T-helper 17 cell (primary cell): ENCODE data around the gene PIGA. TPM values are rescaled to one million over a fixed set of nuclear protein-coding genes. Genes with fewer than 3 reads are reported as not detected.
A peak's percentile ranks its signal among the peaks of the same experiment; 100 is the strongest.

Experiments used
- ATAC-seq: fragments of 150-1000 bp; cut with Tn5 transposase; 2 replicates; pipeline ENCODE4 v1.10.0; 2021; ENCODE audit warnings: mild to moderate bottlenecking, moderate library complexity
- DNase-seq, 3 donors: peaks; one replicate each; pipeline versions ENCODE4 v3.0.0 to v3.0.0-alpha.2; 2020 to 2021
- H3K9me3 ChIP-seq: one replicate; pipeline ENCODE4 v1.7.0; 2013; ENCODE audit warnings: low read length, mild to moderate bottlenecking; ENCODE audit not compliant: control insufficient read depth, poor library complexity, severe bottlenecking
- H3K27ac Mint-ChIP-seq: one replicate; pipeline ENCODE4 v1.8.0; 2022; ENCODE audit warnings: mild to moderate bottlenecking, moderate library complexity, mixed read lengths
- H3K27me3 Mint-ChIP-seq: one replicate; pipeline ENCODE4 v1.8.0; 2022; ENCODE audit warnings: mixed read lengths
- H3K36me3 Mint-ChIP-seq: one replicate; pipeline ENCODE4 v1.8.0; 2022; ENCODE audit warnings: low read depth, mixed read lengths
- H3K4me1 Mint-ChIP-seq: one replicate; pipeline ENCODE4 v1.8.0; 2022; ENCODE audit warnings: mild to moderate bottlenecking, mixed read lengths
- H3K4me3 Mint-ChIP-seq: one replicate; pipeline ENCODE4 v1.8.0; 2022; ENCODE audit warnings: mild to moderate bottlenecking, moderate library complexity, mixed read lengths
- total RNA-seq, 4 donors: library from RNA in 2 of 4; stranded (reverse) in 2 of 4; gene quantifications; one replicate each; pipeline ENCODE4 v1.2.3 and lab custom pipeline; 2022 to 2026

Gene PIGA
- total RNA-seq (100 to 1,000 TPM; 111 to 122 TPM), total RNA-seq (lab: John Stamatoyannopoulos, UW) (27.7 to 136 reads per million in 2 donors)

- no peaks in the 10 kb centered on the region for H3K9me3 ChIP-seq
- ATAC-seq: peak; percentile 91
These were observed at the start of gene PIGA for GRCh38 chrX:15335135-15336022. PIGA (minus strand) TSS chrX:15335523; CDS start chrX:15331930, 3,593 bp downstream.

DNA sequence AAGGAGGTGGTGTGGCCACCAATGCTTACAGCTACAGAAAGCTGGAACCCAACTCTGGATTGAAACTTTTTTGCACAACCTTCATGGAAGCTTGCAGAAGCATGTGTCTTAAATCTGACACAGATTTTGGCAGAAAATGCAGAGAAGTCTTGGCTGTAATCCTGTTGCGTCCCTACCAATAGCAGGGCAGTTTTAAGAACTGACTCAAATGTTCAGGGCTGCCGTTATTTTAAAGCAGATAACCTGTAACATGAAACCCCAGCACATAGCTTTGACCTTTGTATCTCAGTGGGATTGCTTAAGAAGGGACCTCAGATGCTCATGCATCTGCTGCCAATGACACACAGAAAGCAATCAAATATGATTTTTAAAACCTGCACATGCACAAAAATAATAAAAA is 49.0 kb upstream of the PIGA start, which contains the start of gene VEGFD:
VEGFD (minus strand) TSS at position 110 of the 400 bp plus-strand sequence. CDS start 467 bp downstream, outside the sequence.
- ATAC-seq (no peak), DNase-seq (no peak)
- H3K9me3 ChIP-seq: no peaks in the 10 kb centered on the region
- Mint-ChIP-seq H3K27ac (no peak within 1 kb of the TSS), H3K27me3 (peaks cover 6% of the 10 kb centered on the region), H3K36me3 (no peaks in the 10 kb centered on the region), H3K4me1 (no peaks in the 10 kb centered on the region), H3K4me3 (no peak within 1 kb of the TSS)

More at GRCh38 chrX:15335135-15336022, at the start of gene PIGA:
- peak within 1 kb of the TSS; percentile 94 for H3K27ac Mint-ChIP-seq
- H3K4me1 Mint-ChIP-seq: peaks cover 16% of the 10 kb centered on the region
- peak; percentile 77 to 85 (median 84) for DNase-seq
- no peaks in the 10 kb centered on the region for H3K36me3 Mint-ChIP-seq
- H3K27me3 Mint-ChIP-seq: peaks cover 8% of the 10 kb centered on the region
- peak within 1 kb of the TSS; percentile 92 for H3K4me3 Mint-ChIP-seq

GRCh38 chrX:15382813-15383212 is 47.5 kb upstream of the PIGA start:
- no peak overlapping the region for H3K4me3 Mint-ChIP-seq
- peaks cover 12% of the 10 kb centered on the region for H3K27me3 Mint-ChIP-seq
- no peak overlapping the region for H3K27ac Mint-ChIP-seq
- no peak for ATAC-seq
- no peaks in the 10 kb centered on the region for H3K4me1 Mint-ChIP-seq
- no peaks in the 10 kb centered on the region for H3K9me3 ChIP-seq
- no peaks in the 10 kb centered on the region for H3K36me3 Mint-ChIP-seq
- DNase-seq: no peak

DNA sequence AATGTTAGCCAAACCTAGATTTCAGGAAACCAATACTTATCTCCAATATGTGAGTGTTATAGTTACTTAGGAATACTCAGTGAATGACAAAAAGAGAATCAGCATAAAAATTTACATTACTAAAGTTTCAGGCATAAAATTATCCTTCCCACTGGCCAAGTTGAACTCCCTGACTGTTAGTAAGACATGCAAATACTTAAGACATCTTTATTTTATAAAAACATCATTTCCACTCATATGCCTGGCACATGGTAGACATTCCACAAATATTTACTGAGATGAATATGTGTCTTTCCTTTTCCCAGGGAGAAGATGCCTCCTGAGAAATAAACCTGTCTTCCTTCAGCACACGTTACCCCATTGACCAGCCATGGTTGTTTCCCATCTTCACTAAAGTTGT is 41.6 kb upstream of the PIGA start:
- Mint-ChIP-seq H3K4me1 (no peaks in the 10 kb centered on the region), H3K4me3 (no peak overlapping the region), H3K27ac (no peak overlapping the region), H3K36me3 (no peaks in the 10 kb centered on the region), H3K27me3 (peaks cover 10% of the 10 kb centered on the region)
- no peak for DNase-seq
- ATAC-seq: no peak
- H3K9me3 ChIP-seq: no peaks in the 10 kb centered on the region

DNA sequence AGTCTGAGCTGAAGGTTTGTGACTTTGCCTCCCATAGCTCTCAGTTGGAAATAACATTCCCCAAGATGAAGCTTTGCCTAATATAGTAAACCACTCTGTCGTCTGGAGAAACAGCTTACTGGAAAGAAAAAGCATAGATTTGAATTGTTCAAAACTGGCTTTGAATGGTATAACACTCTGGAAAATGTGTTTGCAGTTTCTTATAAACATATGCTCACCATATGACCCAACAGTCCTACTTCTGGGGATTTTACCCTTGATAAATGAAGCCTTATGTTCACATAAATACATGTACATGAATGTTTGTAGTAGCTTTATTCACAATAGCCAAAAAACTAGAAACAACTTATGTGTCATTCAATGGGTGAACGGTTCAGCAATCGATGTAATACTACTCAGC is 38.7 kb upstream of the PIGA start:
- H3K36me3 Mint-ChIP-seq: no peaks in the 10 kb centered on the region
- ATAC-seq (no peak), DNase-seq (no peak)
- peaks cover 13% of the 10 kb centered on the region for H3K27me3 Mint-ChIP-seq
- no peaks in the 10 kb centered on the region for H3K9me3 ChIP-seq
- no peaks in the 10 kb centered on the region for H3K4me1 Mint-ChIP-seq
- H3K27ac Mint-ChIP-seq: no peak overlapping the region
- H3K4me3 Mint-ChIP-seq: no peak overlapping the region

DNA sequence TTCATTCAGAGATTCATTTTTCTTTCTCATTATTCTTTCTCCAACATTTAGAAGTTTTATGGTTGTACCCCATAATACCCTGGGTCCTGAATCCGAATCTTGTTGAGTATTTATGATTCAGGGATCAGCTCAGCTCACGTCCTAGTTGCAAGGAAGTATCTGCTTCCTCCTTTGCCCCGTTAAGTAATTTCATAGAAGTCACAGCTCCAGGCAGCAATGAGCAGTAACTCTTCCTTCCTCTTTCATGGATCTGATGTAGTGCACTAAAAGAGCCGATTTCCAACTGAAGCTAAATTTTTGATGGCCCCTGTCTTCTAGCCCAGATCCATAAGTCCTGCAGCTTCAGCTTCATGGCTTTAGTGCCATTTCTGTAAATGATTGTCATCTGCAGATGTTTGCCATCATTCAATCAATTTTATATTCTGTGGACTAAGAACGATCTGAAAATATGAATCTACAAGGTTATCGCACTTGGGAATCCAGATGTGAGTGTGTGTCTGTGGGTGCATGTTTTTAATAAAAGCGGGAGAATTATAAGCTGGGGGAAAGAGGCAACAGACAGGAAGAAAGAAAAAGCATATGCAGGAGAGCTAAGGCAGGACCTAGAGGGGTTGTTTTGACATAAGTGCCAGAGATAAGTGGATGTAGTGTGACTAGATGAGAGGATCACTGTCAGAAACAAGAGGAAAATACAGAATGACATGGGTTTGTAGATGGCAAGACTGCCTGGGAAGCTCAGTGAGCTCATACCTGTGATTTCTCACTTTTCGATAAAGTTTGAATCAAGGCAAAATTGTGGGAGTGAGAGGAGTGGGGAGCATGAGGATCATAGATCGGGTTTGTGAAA is 31.4 kb upstream of the PIGA start:
- ATAC-seq (no peak), DNase-seq (no peak)
- no peaks in the 10 kb centered on the region for H3K36me3 Mint-ChIP-seq
- H3K4me1 Mint-ChIP-seq: no peaks in the 10 kb centered on the region
- no peaks in the 10 kb centered on the region for H3K9me3 ChIP-seq
- no peak overlapping the region for H3K4me3 Mint-ChIP-seq
- H3K27ac Mint-ChIP-seq: no peak overlapping the region
- peaks cover 34% of the 10 kb centered on the region for H3K27me3 Mint-ChIP-seq

- Mint-ChIP-seq H3K4me1 (no peaks in the 10 kb centered on the region), H3K36me3 (no peaks in the 10 kb centered on the region), H3K27me3 (peaks cover 14% of the 10 kb centered on the region), H3K4me3 (no peak overlapping the region), H3K27ac (no peak overlapping the region)
- DNase-seq (no peak), ATAC-seq (no peak)
- no peaks in the 10 kb centered on the region for H3K9me3 ChIP-seq
These were observed 24.4 kb upstream of the PIGA start for GRCh38 chrX:15359701-15360100.

DNA sequence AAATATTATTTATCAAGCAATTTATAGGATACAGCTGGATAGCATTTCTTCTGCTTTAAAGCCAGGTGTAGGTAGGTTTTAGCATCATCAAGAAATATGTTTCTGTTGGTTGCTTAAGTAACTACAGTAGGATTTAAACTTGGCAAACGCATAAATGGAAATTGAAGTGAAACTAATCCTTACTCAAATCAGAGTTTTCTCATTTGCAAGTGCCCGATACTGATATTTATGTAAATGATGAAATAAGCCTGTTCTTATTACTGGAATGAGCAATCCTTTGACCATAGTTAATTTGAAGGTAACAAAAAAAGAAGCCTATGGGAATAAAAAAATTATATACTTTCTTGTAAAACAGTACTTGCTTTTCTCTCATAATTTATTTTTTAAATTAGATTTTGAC is 23.2 kb upstream of the PIGA start:
- H3K36me3 Mint-ChIP-seq: no peaks in the 10 kb centered on the region

GRCh38 chrX:15356444-15356843 is 21.1 kb upstream of the PIGA start:
- H3K27ac Mint-ChIP-seq: no peak overlapping the region
- ATAC-seq (no peak), DNase-seq (no peak)
- H3K9me3 ChIP-seq: no peaks in the 10 kb centered on the region
- no peaks in the 10 kb centered on the region for H3K36me3 Mint-ChIP-seq
- no peaks in the 10 kb centered on the region for H3K4me1 Mint-ChIP-seq
- H3K27me3 Mint-ChIP-seq: peaks cover 9% of the 10 kb centered on the region
- H3K4me3 Mint-ChIP-seq: no peak overlapping the region

More for the DNA sequence above, 23.2 kb upstream of the PIGA start:
- H3K4me1 Mint-ChIP-seq: no peaks in the 10 kb centered on the region
- peaks cover 9% of the 10 kb centered on the region for H3K27me3 Mint-ChIP-seq
- DNase-seq (no peak), ATAC-seq (no peak)
- no peak overlapping the region for H3K4me3 Mint-ChIP-seq
- H3K9me3 ChIP-seq: no peaks in the 10 kb centered on the region
- H3K27ac Mint-ChIP-seq: no peak overlapping the region

DNA sequence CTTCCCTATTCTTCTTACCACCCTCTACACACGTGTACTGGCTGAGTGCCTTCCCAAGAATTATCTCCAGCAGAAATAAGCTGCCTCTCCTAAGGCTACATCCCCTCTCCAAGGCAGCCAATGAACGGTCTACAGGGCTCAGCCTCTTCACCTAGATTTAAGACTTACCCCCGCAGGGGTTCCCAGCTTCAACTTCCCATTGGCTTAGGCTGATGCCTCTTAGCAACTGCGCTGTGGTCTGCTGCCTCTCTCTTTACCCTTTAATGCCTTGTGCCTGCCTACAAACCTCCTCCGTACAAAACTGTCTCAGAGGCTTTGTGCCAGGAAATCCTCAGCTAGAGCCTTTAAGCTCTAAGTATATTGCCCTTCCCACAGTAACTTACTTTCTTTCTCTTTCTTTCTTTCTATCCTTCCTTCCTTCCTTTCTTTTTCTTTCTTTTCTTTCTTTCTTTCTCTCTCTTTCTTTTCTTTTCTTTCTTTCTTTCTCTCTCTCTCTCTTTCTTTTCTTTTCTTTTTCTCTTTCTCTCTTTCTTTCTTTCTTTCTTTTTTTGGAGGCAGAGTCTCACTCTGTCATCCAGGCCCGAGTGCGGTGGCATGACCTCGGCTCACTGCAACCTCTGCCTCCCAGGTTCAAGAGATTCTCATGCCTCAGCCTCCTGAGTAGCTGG is 15.1 kb upstream of the PIGA start:
- Mint-ChIP-seq H3K4me1 (no peaks in the 10 kb centered on the region), H3K27ac (no peak overlapping the region), H3K27me3 (no peaks in the 10 kb centered on the region), H3K36me3 (no peaks in the 10 kb centered on the region), H3K4me3 (no peak overlapping the region)
- H3K9me3 ChIP-seq: no peaks in the 10 kb centered on the region
- no peak for ATAC-seq
- DNase-seq: no peak

- H3K9me3 ChIP-seq: no peaks in the 10 kb centered on the region
- no peaks in the 10 kb centered on the region for H3K36me3 Mint-ChIP-seq
- ATAC-seq (peak; percentile 35), DNase-seq (no peak)
- no peak overlapping the region for H3K4me3 Mint-ChIP-seq
- no peaks in the 10 kb centered on the region for H3K4me1 Mint-ChIP-seq
- H3K27me3 Mint-ChIP-seq: peaks cover 2% of the 10 kb centered on the region
- no peak overlapping the region for H3K27ac Mint-ChIP-seq
These were observed 13.7 kb upstream of the PIGA start for GRCh38 chrX:15349046-15349445.

DNA sequence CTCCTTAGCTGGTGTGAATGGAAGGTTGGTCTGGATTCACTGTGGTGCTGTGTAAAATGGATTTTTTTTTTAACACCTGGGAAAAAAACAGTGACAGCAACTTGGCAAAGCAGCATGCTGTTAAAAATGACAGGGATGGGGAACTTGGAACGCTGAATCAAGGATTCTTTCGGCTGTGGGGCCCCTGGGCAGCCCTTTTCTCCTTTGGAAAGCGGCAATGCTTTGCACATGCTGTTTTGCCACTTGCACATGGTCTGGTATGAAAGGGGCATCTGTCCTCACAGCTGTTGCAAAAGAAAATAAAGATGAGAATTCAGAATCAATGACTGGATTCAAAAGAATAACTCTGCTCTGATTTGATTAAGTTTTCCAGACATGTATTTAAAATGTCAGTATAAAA is 10.7 kb upstream of the PIGA start:
- H3K9me3 ChIP-seq: no peaks in the 10 kb centered on the region
- Mint-ChIP-seq H3K27me3 (peaks cover 14% of the 10 kb centered on the region), H3K36me3 (no peaks in the 10 kb centered on the region), H3K4me3 (no peak overlapping the region), H3K27ac (no peak overlapping the region), H3K4me1 (no peaks in the 10 kb centered on the region)
- DNase-seq (no peak), ATAC-seq (no peak)

- no peaks in the 10 kb centered on the region for H3K9me3 ChIP-seq
- Mint-ChIP-seq H3K27ac (no peak overlapping the region), H3K4me3 (no peak overlapping the region), H3K27me3 (peaks cover 17% of the 10 kb centered on the region), H3K4me1 (no peaks in the 10 kb centered on the region), H3K36me3 (no peaks in the 10 kb centered on the region)
- DNase-seq (no peak), ATAC-seq (no peak)
These were observed 8.8 kb upstream of the PIGA start for GRCh38 chrX:15344106-15344505.
